Smooth muscle cell (in vitro differentiated cells): Measurements from ENCODE around the gene FCHSD2. TPM values are rescaled to one million over a fixed set of nuclear protein-coding genes. Genes with fewer than 3 reads are reported as not detected.

Experiments used
- DNase-seq: peaks from one replicate; lab custom pipeline; 2025; ENCODE audit not compliant: unreplicated experiment; lab: John Stamatoyannopoulos, UW
- H2AFZ ChIP-seq: fragments of 200-600 bp; sonication (generic); 2 replicates; pipeline ENCODE4 v1.6.0; 2016; ENCODE audit warnings: antibody characterized with exemption, low read depth, mild to moderate bottlenecking
- H3F3A ChIP-seq: fragments of 200-600 bp; sonication (generic); 2 replicates; pipeline ENCODE4 v1.6.0; 2017; ENCODE audit warnings: antibody characterized with exemption, low read depth
- H3K27ac ChIP-seq: fragments of 200-600 bp; sonication (generic); 2 replicates; pipeline ENCODE4 v1.5.1; 2016; ENCODE audit warnings: low read depth, mild to moderate bottlenecking
- H3K27me3 ChIP-seq: fragments of 200-600 bp; sonication (generic); 2 replicates; pipeline ENCODE4 v1.6.1; 2016; ENCODE audit warnings: low read depth, mild to moderate bottlenecking
- H3K36me3 ChIP-seq: fragments of 200-600 bp; sonication (generic); 2 replicates; pipeline ENCODE4 v1.5.1; 2016; ENCODE audit warnings: low read depth
- H3K4me1 ChIP-seq: fragments of 200-600 bp; sonication (generic); 2 replicates; pipeline ENCODE4 v1.5.1; 2016; ENCODE audit warnings: low read depth
- H3K4me2 ChIP-seq: fragments of 200-600 bp; sonication (generic); 2 replicates; pipeline ENCODE4 v1.6.0; 2016; ENCODE audit warnings: mild to moderate bottlenecking
- H3K4me3 ChIP-seq: fragments of 200-600 bp; sonication (generic); 2 replicates; pipeline ENCODE4 v1.5.1; 2016; ENCODE audit warnings: mild to moderate bottlenecking
- H3K79me2 ChIP-seq: fragments of 200-600 bp; sonication (generic); 2 replicates; pipeline ENCODE4 v1.6.0; 2016; ENCODE audit warnings: low read depth, mild to moderate bottlenecking
- H3K9ac ChIP-seq: fragments of 200-600 bp; sonication (generic); 2 replicates; pipeline ENCODE4 v1.6.0; 2016; ENCODE audit warnings: low read depth
- H3K9me3 ChIP-seq: fragments of 200-600 bp; sonication (generic); replicated peaks from 2 replicates; pipeline ENCODE4 v1.5.1; 2016; ENCODE audit warnings: low read depth
- H4K20me1 ChIP-seq: fragments of 200-600 bp; sonication (generic); 2 replicates; pipeline ENCODE4 v1.6.0; 2016; ENCODE audit warnings: low read depth
- WGBS: methylation state at CpG from one replicate; pipeline ENCODE4 v1.1.7; 2016; ENCODE audit warnings: low lambda C conversion rate; 5-methylcytosine and 5-hydroxymethylcytosine counted together
- polyA plus RNA-seq: library from polyadenylated mRNA; unstranded; fragments of >200 nt; fragmentation: Nextera tagmentation; extraction: Ambion mirVana; gene quantifications from 2 replicates; pipeline ENCODE4 v1.2.1, GENCODE V29; 2016
- total RNA-seq: library from RNA; depleted of rRNA; stranded (reverse); fragments of >200 nt; gene quantifications from 2 replicates; pipeline ENCODE4 v1.2.3, GENCODE V29; 2014
- TF ChIP-seq, protein P1 (sequence below): fragments of 200-600 bp; sonication (generic); IDR thresholded peaks from 2 replicates; pipeline ENCODE4 v1.5.1; 2017; ENCODE audit warnings: borderline replicate concordance, mild to moderate bottlenecking, antibody characterized with exemption; ENCODE audit not compliant: insufficient read depth, poor library complexity, severe bottlenecking

The FCHSD2 gene
- total and polyA plus RNA-seq, 2 experiments from 2014 or later: 14.6 to 24.3 TPM

DNA sequence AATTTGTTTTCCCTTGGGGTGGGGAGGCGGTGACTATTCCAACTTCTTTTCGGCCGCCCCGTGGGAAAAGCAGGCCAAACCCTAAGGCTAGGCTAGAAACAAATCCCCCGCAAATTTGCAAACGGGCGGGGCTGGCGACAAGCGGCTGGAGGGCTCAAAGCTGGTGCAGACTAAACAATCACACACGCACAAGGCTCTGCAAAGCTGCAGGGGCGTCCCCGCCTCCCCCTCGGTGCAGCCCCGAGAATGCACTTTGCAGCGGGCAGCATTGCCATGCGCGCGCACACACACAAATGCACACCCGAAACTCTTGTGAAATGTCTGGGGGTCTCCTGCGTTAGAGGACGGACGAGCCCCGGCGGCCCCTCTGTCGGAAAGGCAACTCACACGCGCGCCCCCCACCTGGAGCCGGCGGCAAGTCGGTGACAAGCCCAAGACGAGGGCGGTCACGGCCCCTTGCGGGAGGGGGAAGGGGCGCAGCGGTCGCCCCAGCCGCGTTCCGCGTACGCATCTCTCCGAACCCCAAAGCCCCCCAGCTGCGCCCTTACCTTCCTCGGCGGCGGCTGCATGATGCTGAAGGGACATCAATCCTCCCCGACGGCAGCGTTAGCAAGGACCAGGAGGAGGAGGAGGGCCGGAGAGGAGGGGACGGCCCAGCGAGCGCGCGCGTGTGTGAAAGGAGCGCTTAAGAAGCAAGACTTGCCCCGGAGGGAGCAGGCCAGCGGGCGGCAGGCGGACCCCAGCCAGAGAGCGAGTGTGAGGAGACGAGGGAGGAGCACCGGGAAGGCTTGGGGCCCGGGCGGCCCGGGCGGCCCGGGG lies 600 bp downstream of the FCHSD2 start:
- TF ChIP-seq, protein P1, sequence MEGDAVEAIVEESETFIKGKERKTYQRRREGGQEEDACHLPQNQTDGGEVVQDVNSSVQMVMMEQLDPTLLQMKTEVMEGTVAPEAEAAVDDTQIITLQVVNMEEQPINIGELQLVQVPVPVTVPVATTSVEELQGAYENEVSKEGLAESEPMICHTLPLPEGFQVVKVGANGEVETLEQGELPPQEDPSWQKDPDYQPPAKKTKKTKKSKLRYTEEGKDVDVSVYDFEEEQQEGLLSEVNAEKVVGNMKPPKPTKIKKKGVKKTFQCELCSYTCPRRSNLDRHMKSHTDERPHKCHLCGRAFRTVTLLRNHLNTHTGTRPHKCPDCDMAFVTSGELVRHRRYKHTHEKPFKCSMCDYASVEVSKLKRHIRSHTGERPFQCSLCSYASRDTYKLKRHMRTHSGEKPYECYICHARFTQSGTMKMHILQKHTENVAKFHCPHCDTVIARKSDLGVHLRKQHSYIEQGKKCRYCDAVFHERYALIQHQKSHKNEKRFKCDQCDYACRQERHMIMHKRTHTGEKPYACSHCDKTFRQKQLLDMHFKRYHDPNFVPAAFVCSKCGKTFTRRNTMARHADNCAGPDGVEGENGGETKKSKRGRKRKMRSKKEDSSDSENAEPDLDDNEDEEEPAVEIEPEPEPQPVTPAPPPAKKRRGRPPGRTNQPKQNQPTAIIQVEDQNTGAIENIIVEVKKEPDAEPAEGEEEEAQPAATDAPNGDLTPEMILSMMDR: no peak
- under 1% methylated on average over 64 of the region's 71 CpGs for WGBS
- no peaks in the 10 kb centered on the region for H3K36me3 ChIP-seq
- H3K79me2 ChIP-seq: peaks cover 46% of the 10 kb centered on the region
- no peaks in the 10 kb centered on the region for H3K27me3 ChIP-seq
- DNase-seq: peak; percentile 71
- H3K9me3 ChIP-seq: no peaks in the 10 kb centered on the region
- peak overlapping the region; percentile 94 for H3K4me2 ChIP-seq
- peak overlapping the region; percentile 89 for H3K27ac ChIP-seq
- peak overlapping the region; percentile 91 for H2AFZ ChIP-seq
- H4K20me1 ChIP-seq: peaks cover 26% of the 10 kb centered on the region
- peak overlapping the region; percentile 80 for H3K4me3 ChIP-seq
- H3K9ac ChIP-seq: peak overlapping the region; percentile 85
- peaks cover 21% of the 10 kb centered on the region for H3K4me1 ChIP-seq
- H3F3A ChIP-seq: no peaks in the 10 kb centered on the region

DNA sequence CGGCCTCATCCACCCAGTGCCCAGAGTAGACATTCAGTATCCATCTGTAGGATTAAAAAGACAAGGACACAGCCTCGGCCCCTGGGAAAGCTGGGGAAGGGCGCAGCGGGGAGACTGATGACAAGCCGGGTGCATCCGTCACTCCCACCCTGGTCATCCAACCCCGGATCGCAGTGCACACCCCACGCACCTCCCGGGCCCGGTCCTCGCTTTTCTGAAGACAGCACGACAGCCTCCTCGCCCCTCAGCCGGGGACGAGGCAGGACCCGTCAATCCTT lies 1.1 kb downstream of the FCHSD2 start:
- no peaks in the 10 kb centered on the region for H3K9me3 ChIP-seq
- TF ChIP-seq, protein P1: no peak
- WGBS: 2% methylated on average over 17 of the region's 17 CpGs

DNA sequence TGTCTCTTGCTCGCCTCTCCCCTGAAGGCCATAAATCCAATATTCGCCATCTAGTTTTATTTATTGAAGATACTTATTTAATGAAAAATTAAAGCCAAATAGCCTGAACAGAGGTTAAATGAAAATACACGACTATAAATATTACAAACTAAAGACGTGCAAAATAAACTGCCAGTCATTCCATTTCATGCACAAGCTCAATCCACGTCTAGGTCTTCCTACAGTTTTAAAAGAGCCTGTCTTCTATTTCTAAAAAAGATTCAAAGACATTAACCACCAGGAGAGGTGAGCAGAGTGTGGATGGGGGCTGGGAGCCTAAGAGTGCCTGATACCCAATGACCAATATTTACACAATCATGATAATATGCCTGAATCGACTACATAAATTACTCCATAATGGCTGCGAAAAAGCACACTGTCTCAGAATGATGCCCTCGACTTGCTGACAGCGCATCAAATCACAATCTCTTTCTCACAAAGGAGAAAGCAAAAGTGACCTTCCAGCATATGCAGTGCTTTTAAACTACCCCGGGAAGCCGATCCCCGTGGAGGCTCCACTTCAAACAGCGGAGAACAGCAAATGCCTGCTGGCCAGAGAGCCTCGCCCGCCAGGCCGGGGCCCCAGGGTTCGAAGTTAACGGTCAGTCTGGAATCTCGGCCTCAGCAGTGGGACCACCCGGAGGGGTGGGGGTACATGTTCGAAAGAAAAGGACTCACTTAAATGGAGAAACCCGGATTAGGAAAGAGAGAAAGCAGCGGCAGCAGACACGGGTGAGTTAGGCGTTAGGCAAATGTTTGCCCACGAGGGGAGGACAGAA lies 1.7 kb downstream of the FCHSD2 start:
- H3K4me1 ChIP-seq: peaks cover 24% of the 10 kb centered on the region
- H4K20me1 ChIP-seq: peaks cover 37% of the 10 kb centered on the region
- H3K36me3 ChIP-seq: no peaks in the 10 kb centered on the region
- peak overlapping the region; percentile 85 for H3K9ac ChIP-seq
- peaks cover 56% of the 10 kb centered on the region for H3K79me2 ChIP-seq
- H3K4me2 ChIP-seq: peak overlapping the region; percentile 94
- peak overlapping the region; percentile 89 for H3K27ac ChIP-seq
- DNase-seq: no peak
- TF ChIP-seq, protein P1: no peak
- peak overlapping the region; percentile 91 for H2AFZ ChIP-seq
- H3K9me3 ChIP-seq: no peaks in the 10 kb centered on the region
- H3K4me3 ChIP-seq: peak overlapping the region; percentile 80
- no peaks in the 10 kb centered on the region for H3F3A ChIP-seq
- H3K27me3 ChIP-seq: no peaks in the 10 kb centered on the region
- 13% methylated on average over 26 of the region's 26 CpGs for WGBS

More for the DNA sequence above, 1.1 kb downstream of the FCHSD2 start:
- no peaks in the 10 kb centered on the region for H3F3A ChIP-seq
- peak overlapping the region; percentile 94 for H3K4me2 ChIP-seq
- H3K27ac ChIP-seq: peak overlapping the region; percentile 89
- peaks cover 32% of the 10 kb centered on the region for H4K20me1 ChIP-seq
- H3K36me3 ChIP-seq: no peaks in the 10 kb centered on the region
- H3K79me2 ChIP-seq: peaks cover 50% of the 10 kb centered on the region
- peak overlapping the region; percentile 85 for H3K9ac ChIP-seq
- H3K4me3 ChIP-seq: peak overlapping the region; percentile 80
- no peaks in the 10 kb centered on the region for H3K27me3 ChIP-seq
- peak overlapping the region; percentile 91 for H2AFZ ChIP-seq
- peaks cover 21% of the 10 kb centered on the region for H3K4me1 ChIP-seq
- no peak for DNase-seq
